Lung (tissue), 12 donors: ENCODE results near the gene FHL2. TPM values are rescaled to one million over a fixed set of nuclear protein-coding genes. Genes with fewer than 3 reads are reported as not detected.
A peak's percentile ranks its signal among the peaks of the same experiment; 100 is the strongest.

Experiments used
- ATAC-seq: fragments of 200-7000 bp; cut with Tn5 transposase; one replicate; pipeline ENCODE4 v1.9.1; 2020; ENCODE audit warnings: moderate number of reproducible peaks; ENCODE audit not compliant: insufficient read depth, low FRiP score
- DNase-seq, 3 donors: peaks; one replicate each; pipeline ENCODE4 v3.0.0-alpha.2; 2013 to 2017
- H3K27ac ChIP-seq, 2 donors: one replicate each; pipeline ENCODE4 v1.5.1; 2013; ENCODE audit warnings: mild to moderate bottlenecking in 2 of 2, moderate library complexity in 2 of 2, control low read depth in 1 of 2, inconsistent platforms in 1 of 2, low read depth in 1 of 2, low read length in 1 of 2
- H3K27me3 ChIP-seq, 3 donors: one replicate each; pipeline ENCODE4 v1.5.1; 2013; ENCODE audit warnings: low read length in 2 of 3; ENCODE audit not compliant: control insufficient read depth in 3 of 3, insufficient read depth in 3 of 3
- H3K36me3 ChIP-seq, 4 donors: one replicate each; pipeline ENCODE4 v1.5.1; 2013; ENCODE audit warnings: low read length in 4 of 4, mild to moderate bottlenecking in 1 of 4, moderate library complexity in 1 of 4; ENCODE audit not compliant: control insufficient read depth in 4 of 4, insufficient read depth in 4 of 4
- H3K4me1 ChIP-seq, 5 donors: one replicate each; pipeline ENCODE4 v1.5.1; 2013; ENCODE audit warnings: low read length in 5 of 5, mild to moderate bottlenecking in 2 of 5, moderate library complexity in 1 of 5; ENCODE audit not compliant: control insufficient read depth in 5 of 5, insufficient read depth in 5 of 5
- H3K4me3 ChIP-seq: one replicate; pipeline ENCODE4 v1.5.1; 2013; ENCODE audit warnings: mild to moderate bottlenecking, control low read depth, moderate library complexity
- H3K9ac ChIP-seq, 2 donors: one replicate each; pipeline ENCODE4 v1.5.1; 2013; ENCODE audit warnings: low read length in 2 of 2, control low read depth in 1 of 2; ENCODE audit not compliant: insufficient read depth in 1 of 2
- H3K9me3 ChIP-seq, 4 donors: one replicate each; pipeline ENCODE4 v1.5.1; 2013; ENCODE audit warnings: low read length in 3 of 4, mild to moderate bottlenecking in 1 of 4, moderate library complexity in 1 of 4; ENCODE audit not compliant: control insufficient read depth in 4 of 4, insufficient read depth in 3 of 4
- CTCF ChIP-seq: IDR thresholded peaks from 2 replicates; pipeline ENCODE4 v1.5.1; 2012; ENCODE audit warnings: mild to moderate bottlenecking; ENCODE audit errors: control extremely low read depth, extremely low read depth
- WGBS, 2 donors: extraction: QIAGEN DNeasy Blood & Tissue Kit; methylation state at CpG; one replicate each; pipeline ENCODE4 v1.1.7; 2013; 5-methylcytosine and 5-hydroxymethylcytosine counted together
- polyA plus RNA-seq, 2 donors: library from polyadenylated mRNA; stranded (reverse); fragments of 200-250 nt; gene quantifications; one replicate each; pipeline ENCODE4 v1.2.1, GENCODE V29; 2013
- total RNA-seq, 2 donors: library from RNA; depleted of rRNA in 1 of 2; stranded (reverse); fragments of >200 nt in 1 of 2; gene quantifications; one replicate each; pipeline ENCODE4 v1.2.1, GENCODE V29; 2014 to 2021
- donor health status: control.
- donor health status: control.
- donor health status: Bipolar disorder and iron deficiency.
- donor health status: healthy.
- donor health status: DM: yes; HTN: yes; CAD: no.

The FHL2 gene
- total and polyA plus RNA-seq, 4 donors: 6.6 to 12.8 (median 8.7) TPM

- 75 to 81% methylated on average over 11 of the region's 11 CpGs for WGBS, 2 donors
- H3K27me3 ChIP-seq: peaks cover 0 to 5% (median 4%) of the 10 kb centered on the region in 3 donors
- ATAC-seq: no peak
- DNase-seq: no peak
- no peak overlapping the region for H3K4me3 ChIP-seq
- no peak overlapping the region for H3K9ac ChIP-seq
- H3K27ac ChIP-seq: peak overlapping the region in 1 of 2 donors; percentile 79
- no peaks in the 10 kb centered on the region for H3K36me3 ChIP-seq
- no peaks in the 10 kb centered on the region for H3K9me3 ChIP-seq
- no peak for TF ChIP-seq CTCF
- H3K4me1 ChIP-seq: peaks cover 0 to 4% (median 0%) of the 10 kb centered on the region in 5 donors
Measured at GRCh38 chr2:105412584-105412983, 13.7 kb upstream of the FHL2 start.

DNA sequence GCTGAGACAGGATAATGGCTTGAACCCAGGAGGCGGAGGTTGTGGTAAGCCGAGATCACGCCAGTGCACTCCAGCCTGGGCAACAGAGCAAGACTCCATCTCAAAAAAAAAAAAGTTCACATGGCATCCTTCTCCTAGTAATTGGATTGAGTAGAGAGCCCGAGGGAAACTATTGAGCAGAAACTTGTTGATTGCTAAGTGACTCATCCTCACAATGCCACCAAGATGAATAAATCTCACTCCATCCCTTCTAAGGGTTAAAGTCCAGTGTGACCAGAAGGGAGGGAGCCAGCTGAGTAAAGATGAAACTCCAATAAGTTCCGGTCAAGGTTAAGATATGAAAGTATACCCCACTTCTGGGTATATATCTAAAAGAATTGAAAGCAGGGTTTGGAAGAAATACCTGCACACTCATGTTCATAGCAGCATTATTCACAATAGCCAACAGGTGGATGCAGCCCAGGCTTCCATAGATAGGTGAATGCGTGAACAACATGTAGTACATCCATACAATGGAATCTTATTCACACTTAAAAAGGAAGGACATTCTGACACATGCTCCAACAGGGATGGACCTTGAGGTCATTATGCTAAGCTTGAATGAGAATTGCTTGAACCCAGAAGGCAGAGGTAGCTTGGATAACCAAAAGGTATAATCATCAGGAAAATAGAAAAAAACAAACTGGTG is 13.0 kb upstream of the FHL2 start:
- no peak for DNase-seq
- H3K27ac ChIP-seq: peak overlapping the region in 1 of 2 donors; percentile 79
- peaks cover 0 to 5% (median 4%) of the 10 kb centered on the region in 3 donors for H3K27me3 ChIP-seq
- no peaks in the 10 kb centered on the region for H3K36me3 ChIP-seq
- peaks cover 0 to 4% (median 0%) of the 10 kb centered on the region in 5 donors for H3K4me1 ChIP-seq
- H3K9ac ChIP-seq: no peak overlapping the region
- ATAC-seq: no peak
- no peak overlapping the region for H3K4me3 ChIP-seq
- H3K9me3 ChIP-seq: no peaks in the 10 kb centered on the region
- no peak for TF ChIP-seq CTCF
- 94% methylated on average over 6 of the region's 6 CpGs for WGBS, 2 donors

- Histone ChIP-seq H3K27ac (peak overlapping the region in 1 of 2 donors; percentile 80), H3K9ac (no peak overlapping the region)
- DNase-seq: no peak
Measured at GRCh38 chr2:105410554-105410953, 11.7 kb upstream of the FHL2 start.

More at GRCh38 chr2:105410554-105410953, 11.7 kb upstream of the FHL2 start:
- WGBS, 2 donors: 16 to 27% methylated on average over 4 of the region's 4 CpGs
- no peak for ATAC-seq
- Histone ChIP-seq H3K36me3 (no peaks in the 10 kb centered on the region), H3K4me1 (peaks cover 0 to 4% (median 0%) of the 10 kb centered on the region in 5 donors), H3K27me3 (peaks cover 0 to 5% (median 4%) of the 10 kb centered on the region in 3 donors), H3K4me3 (no peak overlapping the region), H3K9me3 (no peaks in the 10 kb centered on the region)
- no peak for TF ChIP-seq CTCF
